HepG2 (cell line): ENCODE results near the gene SLC29A1. TPM values are rescaled to one million over a fixed set of nuclear protein-coding genes. Genes with fewer than 3 reads are reported as not detected.

ENCODE experiments used
- CCDC6 ChIP-seq: sonication (generic); formaldehyde crosslinking; IDR thresholded peaks from 2 replicates; pipeline ENCODE4 v1.8.1; 2022; ENCODE audit warnings: mild to moderate bottlenecking, missing genetic modification reagents, moderate library complexity
- DMAP1 ChIP-seq: IDR thresholded peaks from 2 replicates; pipeline ENCODE4 v1.6.1; 2016
- ETV6 ChIP-seq: sonication (generic); formaldehyde crosslinking; conservative IDR thresholded peaks from 2 replicates; pipeline ENCODE4 v1.4.0; 2020; ENCODE audit warnings: missing genetic modification reagents
- GATAD2A ChIP-seq: IDR thresholded peaks from 2 replicates; pipeline ENCODE4 v1.6.1; 2016
- ISL2 ChIP-seq: sonication (generic); formaldehyde crosslinking; IDR thresholded peaks from 2 replicates; pipeline ENCODE4 v1.5.0; 2020; ENCODE audit warnings: missing genetic modification reagents
- KLF13 ChIP-seq: sonication (generic); formaldehyde crosslinking; IDR thresholded peaks from 2 replicates; pipeline ENCODE4 v1.4.0; 2020; ENCODE audit warnings: mild to moderate bottlenecking, missing genetic modification reagents
- MEF2D ChIP-seq: sonication (generic); formaldehyde crosslinking; IDR thresholded peaks from 2 replicates; pipeline ENCODE4 v1.5.1; 2020; ENCODE audit warnings: mild to moderate bottlenecking, missing genetic modification reagents
- MXI1 ChIP-seq: IDR thresholded peaks from 3 replicates; pipeline ENCODE4 v1.6.1; 2012; ENCODE audit warnings: low read depth, low read length, inconsistent platforms, borderline replicate concordance
- PCBP1 ChIP-seq: fragments of 200-400 bp; formaldehyde crosslinking; IDR thresholded peaks from 2 replicates; pipeline ENCODE4 v1.6.1; 2017; ENCODE audit warnings: mild to moderate bottlenecking, low read depth, low read length, borderline replicate concordance
- PHF20 ChIP-seq: sonication (generic); formaldehyde crosslinking; IDR thresholded peaks from 2 replicates; pipeline ENCODE4 v1.5.0; 2020; ENCODE audit warnings: mild to moderate bottlenecking, missing genetic modification reagents
- RFX3 ChIP-seq: IDR thresholded peaks from 2 replicates; pipeline ENCODE4 v1.6.1; 2016; ENCODE audit warnings: missing biosample characterization, missing genetic modification reagents
- SMYD3 ChIP-seq: sonication (generic); formaldehyde crosslinking; IDR thresholded peaks from 2 replicates; pipeline ENCODE4 v1.8.1; 2023; ENCODE audit warnings: mild to moderate bottlenecking, missing genetic modification reagents
- SRY ChIP-seq: sonication (generic); formaldehyde crosslinking; IDR thresholded peaks from 2 replicates; pipeline ENCODE4 v1.8.0; 2022; ENCODE audit warnings: mild to moderate bottlenecking, missing genetic modification reagents
- ZBTB8A ChIP-seq: sonication (generic); formaldehyde crosslinking; IDR thresholded peaks from 2 replicates; pipeline ENCODE4 v1.4.0; 2020; ENCODE audit warnings: mild to moderate bottlenecking, low read depth, missing genetic modification reagents, borderline replicate concordance
- ZNF563 ChIP-seq: sonication (generic); formaldehyde crosslinking; IDR thresholded peaks from 2 replicates; pipeline ENCODE4 v1.8.0; 2022; ENCODE audit warnings: mild to moderate bottlenecking, moderate library complexity, missing genetic modification reagents
- polyA plus RNA-seq, 8 experiments: library from polyadenylated mRNA; depleted of rRNA in 3 of 8; stranded (reverse) in 7 of 8; unstranded in 1 of 8; fragments of >200 nt; fragmentation: Illumina TruSeq in 4 of 8; extraction: Trizol in 4 of 8; gene quantifications; 2 replicates each; pipeline versions ENCODE4 v1.2.1 to v1.2.3, GENCODE V29; 2011 to 2016; ENCODE audit warnings: low read depth in 4 of 8, missing spikeins in 1 of 8, mixed read lengths in 1 of 8; ENCODE audit not compliant: insufficient read depth in 1 of 8
- total RNA-seq, 5 experiments: library from RNA; depleted of rRNA; stranded (reverse); fragments of >200 nt; fragmentation: Illumina TruSeq; extraction: Trizol; gene quantifications; 2 replicates each; pipeline ENCODE4 v1.2.3, GENCODE V29; 2016; ENCODE audit warnings: low read depth in 1 of 5
- TF ChIP-seq, protein P1 (sequence below), 2 experiments: fragments of 450-650 bp in 1 of 2; sonication (generic) in 1 of 2; formaldehyde crosslinking; IDR thresholded peaks; 2 replicates each; pipeline versions ENCODE4 v1.5.0 to v1.8.0; 2020 to 2022; ENCODE audit warnings: mild to moderate bottlenecking in 1 of 2, missing genetic modification reagents in 1 of 2
- TF ChIP-seq, protein P2 (sequence below): sonication (generic); formaldehyde crosslinking; IDR thresholded peaks from 2 replicates; pipeline ENCODE4 v1.4.0; 2020; ENCODE audit warnings: missing genetic modification reagents
- TF ChIP-seq, protein P3 (sequence below): fragments of 450-650 bp; IDR thresholded peaks from 2 replicates; pipeline ENCODE4 v1.6.1; 2017; ENCODE audit warnings: mild to moderate bottlenecking
- TF ChIP-seq, protein P4 (sequence below): sonication (generic); formaldehyde crosslinking; IDR thresholded peaks from 2 replicates; pipeline ENCODE4 v1.4.0; 2020; ENCODE audit warnings: missing genetic modification reagents, low read depth, mild to moderate bottlenecking, borderline replicate concordance
- TF ChIP-seq, protein P5 (sequence below): sonication (generic); formaldehyde crosslinking; conservative IDR thresholded peaks from 2 replicates; pipeline ENCODE4 v1.8.0; 2022; ENCODE audit warnings: mild to moderate bottlenecking, moderate library complexity, missing genetic modification reagents
- TF ChIP-seq, protein P6 (sequence below): sonication (generic); formaldehyde crosslinking; IDR thresholded peaks from 2 replicates; pipeline ENCODE4 v1.8.0; 2022; ENCODE audit warnings: low read depth, missing genetic modification reagents

SLC29A1 gene
- total and polyA plus RNA-seq, 2 of the 13 experiments (the other 11 are each of a cell fraction or from before 2014, with no cell fraction given), result 43.2 to 106 TPM

DNA sequence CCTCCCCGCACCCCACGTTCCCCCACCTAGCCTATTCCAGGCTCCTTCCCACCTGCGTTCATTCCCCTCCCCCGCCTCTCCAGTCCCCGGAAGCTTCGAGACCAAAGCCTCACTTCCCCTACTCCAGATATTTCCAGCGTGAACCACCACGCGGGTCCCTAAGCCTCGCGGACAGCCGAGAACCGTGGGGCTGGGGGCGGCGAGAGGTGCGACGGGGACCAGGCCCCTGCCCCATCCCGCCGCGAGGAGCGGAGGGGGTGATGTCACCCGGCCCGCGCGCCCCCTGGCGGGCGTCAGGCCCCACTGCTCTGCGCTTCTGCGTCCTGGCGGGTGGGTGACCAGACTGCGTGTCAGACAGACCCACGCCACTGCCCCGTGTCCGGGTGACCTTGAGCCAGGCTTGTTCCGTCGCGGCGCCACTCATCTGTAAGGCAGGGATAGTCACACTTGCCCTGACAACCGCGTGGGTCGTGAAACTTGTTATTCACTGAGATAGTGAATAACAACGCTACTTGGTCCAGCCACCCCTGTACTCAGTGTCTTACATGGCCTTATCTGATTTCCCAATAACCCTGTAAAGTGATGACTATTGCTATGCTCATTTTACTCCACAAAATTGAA, 14.5 kb downstream of the SLC29A1 start (continued):
- TF ChIP-seq, protein P1, sequence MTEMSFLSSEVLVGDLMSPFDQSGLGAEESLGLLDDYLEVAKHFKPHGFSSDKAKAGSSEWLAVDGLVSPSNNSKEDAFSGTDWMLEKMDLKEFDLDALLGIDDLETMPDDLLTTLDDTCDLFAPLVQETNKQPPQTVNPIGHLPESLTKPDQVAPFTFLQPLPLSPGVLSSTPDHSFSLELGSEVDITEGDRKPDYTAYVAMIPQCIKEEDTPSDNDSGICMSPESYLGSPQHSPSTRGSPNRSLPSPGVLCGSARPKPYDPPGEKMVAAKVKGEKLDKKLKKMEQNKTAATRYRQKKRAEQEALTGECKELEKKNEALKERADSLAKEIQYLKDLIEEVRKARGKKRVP (CRISPR knock-in tag; IDR thresholded peaks at IDR 0.05), result peak in 1 of 2 experiments; percentile 86; a peak in 2 of 4 replicates
- TF ChIP-seq ETV6 (CRISPR knock-in tag) (peak; percentile 60; the same call in 1 of the 2 replicates), ZBTB8A (CRISPR knock-in tag) (no peak), DMAP1 (CRISPR knock-in tag) (peak; percentile 96), ZNF563 (CRISPR knock-in tag) (peak; percentile 72; the same call in 1 of the 2 replicates), MXI1 (peak; percentile 2; the same call in 1 of the 3 replicates), GATAD2A (CRISPR knock-in tag) (peak; percentile 52; the same call in 1 of the 2 replicates), ISL2 (CRISPR knock-in tag) (peak; percentile 52; the same call in 1 of the 2 replicates), PHF20 (CRISPR knock-in tag) (peak; percentile 37; the same call in 1 of the 2 replicates), PCBP1 (0 out of 2 replicates have a peak, but pooled peaks have one; percentile 55), KLF13 (CRISPR knock-in tag) (peak; percentile 86; the same call in 1 of the 2 replicates), RFX3 (CRISPR knock-in tag) (0 out of 2 replicates have a peak, but pooled peaks have one; percentile 15), SMYD3 (CRISPR knock-in tag) (0 out of 2 replicates have a peak, but pooled peaks have one; percentile 16), SRY (CRISPR knock-in tag) (peak; percentile 59; the same call in 1 of the 2 replicates), CCDC6 (CRISPR knock-in tag) (no peak), MEF2D (CRISPR knock-in tag) (no peak)
- TF ChIP-seq, protein P2, sequence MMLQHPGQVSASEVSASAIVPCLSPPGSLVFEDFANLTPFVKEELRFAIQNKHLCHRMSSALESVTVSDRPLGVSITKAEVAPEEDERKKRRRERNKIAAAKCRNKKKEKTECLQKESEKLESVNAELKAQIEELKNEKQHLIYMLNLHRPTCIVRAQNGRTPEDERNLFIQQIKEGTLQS (CRISPR knock-in tag), result peak; percentile 99
- TF ChIP-seq, protein P3, sequence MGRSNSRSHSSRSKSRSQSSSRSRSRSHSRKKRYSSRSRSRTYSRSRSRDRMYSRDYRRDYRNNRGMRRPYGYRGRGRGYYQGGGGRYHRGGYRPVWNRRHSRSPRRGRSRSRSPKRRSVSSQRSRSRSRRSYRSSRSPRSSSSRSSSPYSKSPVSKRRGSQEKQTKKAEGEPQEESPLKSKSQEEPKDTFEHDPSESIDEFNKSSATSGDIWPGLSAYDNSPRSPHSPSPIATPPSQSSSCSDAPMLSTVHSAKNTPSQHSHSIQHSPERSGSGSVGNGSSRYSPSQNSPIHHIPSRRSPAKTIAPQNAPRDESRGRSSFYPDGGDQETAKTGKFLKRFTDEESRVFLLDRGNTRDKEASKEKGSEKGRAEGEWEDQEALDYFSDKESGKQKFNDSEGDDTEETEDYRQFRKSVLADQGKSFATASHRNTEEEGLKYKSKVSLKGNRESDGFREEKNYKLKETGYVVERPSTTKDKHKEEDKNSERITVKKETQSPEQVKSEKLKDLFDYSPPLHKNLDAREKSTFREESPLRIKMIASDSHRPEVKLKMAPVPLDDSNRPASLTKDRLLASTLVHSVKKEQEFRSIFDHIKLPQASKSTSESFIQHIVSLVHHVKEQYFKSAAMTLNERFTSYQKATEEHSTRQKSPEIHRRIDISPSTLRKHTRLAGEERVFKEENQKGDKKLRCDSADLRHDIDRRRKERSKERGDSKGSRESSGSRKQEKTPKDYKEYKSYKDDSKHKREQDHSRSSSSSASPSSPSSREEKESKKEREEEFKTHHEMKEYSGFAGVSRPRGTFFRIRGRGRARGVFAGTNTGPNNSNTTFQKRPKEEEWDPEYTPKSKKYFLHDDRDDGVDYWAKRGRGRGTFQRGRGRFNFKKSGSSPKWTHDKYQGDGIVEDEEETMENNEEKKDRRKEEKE, result no peak
- TF ChIP-seq, protein P4, sequence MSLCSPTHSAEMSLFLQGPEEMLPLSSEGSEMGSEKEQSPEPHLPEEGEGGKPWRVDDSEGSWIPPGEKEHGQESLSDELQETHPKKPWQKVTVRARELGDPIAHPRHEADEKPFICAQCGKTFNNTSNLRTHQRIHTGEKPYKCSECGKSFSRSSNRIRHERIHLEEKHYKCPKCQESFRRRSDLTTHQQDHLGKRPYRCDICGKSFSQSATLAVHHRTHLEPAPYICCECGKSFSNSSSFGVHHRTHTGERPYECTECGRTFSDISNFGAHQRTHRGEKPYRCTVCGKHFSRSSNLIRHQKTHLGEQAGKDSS (CRISPR knock-in tag), result peak; percentile 92; the same call in 1 of the 2 replicates
- TF ChIP-seq, protein P5, sequence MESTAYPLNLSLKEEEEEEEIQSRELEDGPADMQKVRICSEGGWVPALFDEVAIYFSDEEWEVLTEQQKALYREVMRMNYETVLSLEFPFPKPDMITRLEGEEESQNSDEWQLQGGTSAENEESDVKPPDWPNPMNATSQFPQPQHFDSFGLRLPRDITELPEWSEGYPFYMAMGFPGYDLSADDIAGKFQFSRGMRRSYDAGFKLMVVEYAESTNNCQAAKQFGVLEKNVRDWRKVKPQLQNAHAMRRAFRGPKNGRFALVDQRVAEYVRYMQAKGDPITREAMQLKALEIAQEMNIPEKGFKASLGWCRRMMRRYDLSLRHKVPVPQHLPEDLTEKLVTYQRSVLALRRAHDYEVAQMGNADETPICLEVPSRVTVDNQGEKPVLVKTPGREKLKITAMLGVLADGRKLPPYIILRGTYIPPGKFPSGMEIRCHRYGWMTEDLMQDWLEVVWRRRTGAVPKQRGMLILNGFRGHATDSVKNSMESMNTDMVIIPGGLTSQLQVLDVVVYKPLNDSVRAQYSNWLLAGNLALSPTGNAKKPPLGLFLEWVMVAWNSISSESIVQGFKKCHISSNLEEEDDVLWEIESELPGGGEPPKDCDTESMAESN (CRISPR knock-in tag), result peak; percentile 90
- TF ChIP-seq, protein P6, sequence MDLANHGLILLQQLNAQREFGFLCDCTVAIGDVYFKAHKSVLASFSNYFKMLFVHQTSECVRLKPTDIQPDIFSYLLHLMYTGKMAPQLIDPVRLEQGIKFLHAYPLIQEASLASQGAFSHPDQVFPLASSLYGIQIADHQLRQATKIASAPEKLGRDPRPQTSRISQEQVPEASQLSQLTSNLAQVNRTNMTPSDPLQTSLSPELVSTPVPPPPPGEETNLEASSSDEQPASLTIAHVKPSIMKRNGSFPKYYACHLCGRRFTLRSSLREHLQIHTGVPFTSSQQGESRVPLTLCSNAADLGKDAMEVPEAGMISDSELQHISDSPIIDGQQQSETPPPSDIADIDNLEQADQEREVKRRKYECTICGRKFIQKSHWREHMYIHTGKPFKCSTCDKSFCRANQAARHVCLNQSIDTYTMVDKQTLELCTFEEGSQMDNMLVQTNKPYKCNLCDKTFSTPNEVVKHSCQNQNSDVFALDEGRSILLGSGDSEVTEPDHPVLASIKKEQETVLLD, result peak; percentile 57; the same call in 1 of the 2 replicates
